ENCODE results near the gene LHFPL2. TPM values are rescaled to one million over a fixed set of nuclear protein-coding genes. Genes with fewer than 3 reads are reported as not detected.
A peak's percentile ranks its signal among the peaks of the same experiment; 100 is the strongest.
"Not testable (repeated sequence)": the region's sequence is repeated elsewhere in the genome, so short reads cannot be mapped to it uniquely, and the experiment has no call there.

Gene LHFPL2
- total RNA-seq, 1 donor from 2014 or later, result 40.0 TPM

GRCh38 chr5:78621291-78621738 lies 27.3 kb downstream of the LHFPL2 start:
- no peak for DNase-seq (ENCODE audit: low read depth, low spot score)

DNA sequence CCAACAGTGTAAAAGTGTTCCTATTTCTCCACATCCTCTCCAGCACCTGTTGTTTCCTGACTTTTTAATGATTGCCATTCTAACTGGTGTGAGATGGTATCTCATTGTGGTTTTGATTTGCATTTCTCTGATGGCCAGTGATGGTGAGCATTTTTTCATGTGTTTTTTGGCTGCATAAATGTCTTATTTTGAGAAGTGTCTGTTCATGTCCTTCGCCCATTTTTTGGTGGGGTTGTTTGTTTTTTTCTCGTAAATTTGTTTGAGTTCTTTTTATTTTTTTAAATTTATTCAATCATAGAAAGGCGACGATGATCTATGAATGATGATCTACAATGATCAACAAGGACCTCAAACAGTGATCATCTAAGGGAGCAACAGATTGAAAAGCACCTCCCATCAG lies 28.5 kb downstream of the LHFPL2 start:
- not testable (repeated sequence) for DNase-seq (ENCODE audit: low read depth, low spot score)

DNA sequence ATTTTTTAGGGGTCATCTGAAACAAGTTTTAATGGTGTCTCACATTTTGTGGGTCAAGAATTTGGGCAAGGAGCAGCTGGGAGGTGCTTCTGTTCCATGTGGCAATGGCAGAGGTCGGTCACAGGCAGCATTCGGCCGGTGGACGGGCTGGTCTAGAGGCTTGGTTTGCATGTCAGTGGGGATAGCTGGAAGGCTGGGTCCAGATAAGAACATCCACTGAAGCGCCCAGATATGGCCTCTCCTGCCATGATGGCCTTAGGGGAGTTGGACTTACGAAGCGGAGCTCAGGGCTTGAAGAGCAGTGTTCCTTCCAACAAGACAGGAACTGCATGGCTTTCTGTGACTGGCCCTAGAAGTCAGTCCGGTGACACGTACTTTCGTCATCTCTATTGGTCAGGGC lies 30.3 kb downstream of the LHFPL2 start:
- DNase-seq (ENCODE audit: low read depth, low spot score), result no peak

DNA sequence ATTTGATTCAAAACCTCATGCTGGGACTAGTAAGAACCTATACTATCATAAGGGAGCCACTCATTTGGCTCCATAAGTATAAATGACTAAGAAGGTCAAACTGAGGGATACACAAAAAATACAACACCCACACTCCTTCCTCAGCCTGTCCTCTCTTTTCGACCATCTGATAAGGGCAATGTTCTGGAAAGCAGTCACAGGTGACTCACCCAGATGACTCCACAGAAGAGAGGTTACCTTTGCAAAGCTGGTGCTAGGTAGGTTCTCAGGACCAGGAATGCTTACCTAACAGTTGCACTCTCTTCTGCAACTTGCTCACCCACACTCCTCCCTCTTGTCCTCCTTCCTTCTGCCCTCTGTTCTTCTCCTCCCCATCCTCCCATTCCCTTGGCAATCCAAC lies 32.9 kb downstream of the LHFPL2 start:
- no peak for DNase-seq (ENCODE audit: low read depth, low spot score)

GRCh38 chr5:78614816-78615215 lies 33.8 kb downstream of the LHFPL2 start:
- no peak for DNase-seq (ENCODE audit: low read depth, low spot score)

DNA sequence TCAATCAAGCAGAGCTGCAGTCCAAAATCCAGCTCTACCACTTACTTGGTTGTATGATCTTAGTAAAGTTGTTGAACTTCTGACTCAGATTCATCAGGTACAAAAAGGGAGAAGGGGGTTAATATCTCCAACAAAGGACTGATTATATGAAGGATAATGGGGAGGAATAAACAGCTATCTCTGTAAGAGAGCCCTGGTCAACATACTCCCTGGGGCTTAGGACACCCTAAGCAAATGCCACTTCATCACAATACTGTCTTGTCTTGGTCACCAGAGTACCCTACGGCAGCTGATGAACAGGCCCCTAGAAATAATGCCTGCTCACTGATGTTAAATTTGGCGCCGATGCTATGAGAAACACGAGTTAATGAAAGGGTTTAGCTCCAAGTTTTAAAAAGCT lies 34.8 kb downstream of the LHFPL2 start:
- DNase-seq (ENCODE audit: low read depth, low spot score), result no peak

- DNase-seq (ENCODE audit: low read depth, low spot score), result no peak
Measured at GRCh38 chr5:78613151-78613533, 35.4 kb downstream of the LHFPL2 start.

DNA sequence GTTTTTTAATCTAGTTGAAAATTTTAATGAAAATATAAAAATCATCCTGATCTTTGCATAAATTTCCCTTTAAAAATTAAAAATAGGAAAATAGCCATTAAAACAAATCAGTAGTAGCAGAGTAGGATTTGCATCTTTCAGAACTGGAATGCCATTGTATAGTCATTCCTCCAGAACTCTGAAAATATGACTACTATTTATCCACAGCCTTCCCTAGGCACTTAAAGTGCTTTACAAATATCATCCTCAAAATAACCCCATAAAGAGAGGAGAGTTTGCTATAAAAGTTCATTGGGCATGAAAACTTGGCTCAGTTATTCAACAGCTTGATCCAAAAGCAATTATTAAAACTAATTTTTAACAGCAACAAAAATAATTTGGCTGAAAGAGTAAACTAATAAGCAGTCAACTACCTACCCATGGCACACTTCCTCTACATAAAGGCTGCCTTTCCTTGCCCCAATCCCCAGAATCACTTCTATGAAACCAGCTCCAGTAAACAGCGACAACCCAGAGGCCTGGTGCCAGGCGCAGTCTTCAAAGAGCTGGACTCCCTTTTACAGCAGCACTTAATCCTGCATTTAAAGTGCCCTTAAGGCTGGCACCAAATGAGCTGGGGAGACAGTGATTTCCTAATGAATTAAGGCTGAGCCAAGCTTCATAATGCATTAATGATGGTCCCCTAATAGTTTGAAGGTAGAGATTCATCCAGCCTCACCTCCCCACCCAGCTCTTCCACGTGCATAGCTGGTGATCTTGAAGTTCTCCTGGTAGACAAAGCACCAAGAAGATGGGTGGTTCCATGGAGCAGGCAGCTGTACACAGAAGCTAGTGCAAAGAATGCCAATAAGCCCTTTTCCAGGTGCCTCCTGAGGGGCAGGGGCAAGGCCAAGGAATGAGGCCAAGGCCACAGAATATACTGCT lies 36.1 kb downstream of the LHFPL2 start:
- DNase-seq (ENCODE audit: low read depth, low spot score), result no peak

DNA sequence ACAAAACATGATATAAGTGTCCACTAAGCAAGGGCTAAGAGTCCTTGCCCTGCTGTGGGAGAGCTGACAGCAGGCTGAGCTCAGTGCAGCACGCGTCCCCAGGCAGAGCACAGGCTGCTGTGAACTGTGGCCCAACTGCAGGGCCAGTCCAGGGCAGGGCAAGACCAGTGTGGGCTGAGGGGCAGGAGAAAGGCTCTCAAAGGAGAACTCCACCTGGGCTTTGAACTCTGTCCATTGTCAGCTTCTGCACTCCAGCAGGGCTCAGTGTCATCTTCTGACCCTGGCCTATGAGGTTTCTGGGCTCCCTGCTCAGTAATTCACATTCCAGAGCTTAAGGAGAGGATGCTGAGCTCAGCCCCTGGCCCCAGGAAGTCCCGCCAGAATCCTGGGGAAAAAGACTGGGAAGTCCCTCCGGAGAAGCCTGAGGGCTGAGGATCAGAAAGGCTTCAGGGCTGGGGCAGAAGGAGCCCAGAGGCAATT lies 37.4 kb downstream of the LHFPL2 start:
- no peak for DNase-seq (ENCODE audit: low read depth, low spot score)

DNA sequence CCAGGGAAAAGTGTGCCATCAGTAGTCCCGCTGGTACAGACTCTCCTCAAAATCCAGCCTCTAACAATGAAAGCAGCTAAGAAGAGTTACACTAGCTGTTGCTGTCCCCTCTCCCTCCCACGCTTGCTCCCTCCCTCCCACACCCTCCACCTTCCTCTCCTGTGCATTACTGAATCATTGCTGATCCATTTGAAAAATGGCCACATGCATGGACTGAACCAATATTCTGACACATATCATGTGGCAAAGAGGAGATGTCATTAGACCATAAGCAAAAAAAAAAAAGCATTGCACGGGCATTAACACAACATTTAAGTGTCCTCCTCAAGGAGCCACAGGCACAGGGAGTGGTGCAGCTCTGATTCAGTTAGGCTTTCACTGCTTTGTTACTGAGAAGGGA lies 37.9 kb downstream of the LHFPL2 start:
- no peak for DNase-seq (ENCODE audit: low read depth, low spot score)

- no peak for DNase-seq (ENCODE audit: low read depth, low spot score)
Measured at GRCh38 chr5:78610163-78610583, 38.4 kb downstream of the LHFPL2 start.

DNA sequence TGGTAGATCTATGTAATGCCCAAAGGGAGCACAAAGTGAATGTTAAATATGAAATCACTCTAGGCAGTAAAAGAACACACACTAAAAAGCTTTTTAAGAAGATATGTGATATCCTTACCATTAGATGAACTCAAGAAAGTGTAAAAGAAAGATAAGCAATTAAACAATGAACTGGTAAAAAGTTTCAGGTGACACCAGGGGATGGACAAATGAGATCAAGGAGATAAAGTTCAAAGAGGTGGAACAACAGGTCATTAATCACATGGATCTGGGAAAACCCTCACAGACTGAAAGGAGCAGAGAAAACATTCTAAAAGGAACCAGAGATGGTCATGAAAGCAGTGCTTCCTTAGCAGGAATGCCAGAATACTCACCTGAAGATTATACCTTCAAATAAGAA lies 40.7 kb downstream of the LHFPL2 start:
- DNase-seq (ENCODE audit: low read depth, low spot score), result no peak

- no peak for DNase-seq (ENCODE audit: low read depth, low spot score)
Measured at GRCh38 chr5:78606241-78606640, 42.3 kb downstream of the LHFPL2 start.

DNA sequence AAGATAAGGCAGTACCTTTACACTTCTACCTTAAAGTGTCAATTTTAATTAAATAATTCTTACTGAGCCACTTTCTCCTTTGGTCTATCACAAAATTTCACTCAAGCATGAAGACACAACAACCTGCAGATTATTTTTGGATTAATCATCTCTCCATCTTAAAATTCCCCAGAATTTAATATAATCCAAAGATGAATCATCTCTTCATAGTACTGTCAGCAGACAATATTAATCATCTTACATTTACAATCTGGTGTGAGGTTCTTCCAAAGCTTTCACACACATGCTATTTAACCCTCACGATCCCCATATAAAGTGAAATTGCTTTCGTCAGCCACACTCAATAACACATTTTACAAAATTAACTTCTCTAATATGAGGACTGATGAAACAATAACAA lies 43.0 kb downstream of the LHFPL2 start:
- no peak for DNase-seq (ENCODE audit: low read depth, low spot score)

- no peak for DNase-seq (ENCODE audit: low read depth, low spot score)
Measured at GRCh38 chr5:78604689-78605285, 43.8 kb downstream of the LHFPL2 start.

DNA sequence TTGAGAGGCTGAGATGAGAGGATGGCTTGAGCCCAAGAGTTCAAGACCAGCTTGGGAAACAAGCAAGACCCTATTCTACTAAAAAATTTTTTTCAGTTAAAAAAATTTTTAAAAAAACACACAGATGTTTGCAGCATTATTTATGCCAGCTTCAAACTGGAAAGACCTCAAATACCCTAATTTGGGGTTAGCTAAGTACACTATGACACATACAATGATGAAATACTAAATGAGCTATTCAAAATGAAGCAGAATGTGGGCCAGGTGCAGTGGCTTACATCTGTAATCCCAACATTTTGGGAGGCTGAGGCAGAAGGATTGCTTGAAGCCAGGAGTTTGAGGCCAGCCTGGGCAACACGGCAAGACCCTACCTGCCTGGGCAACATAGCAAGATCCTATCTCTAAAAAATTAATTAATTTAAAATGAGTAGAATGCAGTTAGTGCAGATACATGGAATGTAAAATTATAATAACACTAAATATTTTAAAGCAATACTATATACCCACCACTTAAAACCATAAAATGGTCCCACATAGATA lies 44.9 kb downstream of the LHFPL2 start:
- DNase-seq (ENCODE audit: low read depth, low spot score), result no peak

DNA sequence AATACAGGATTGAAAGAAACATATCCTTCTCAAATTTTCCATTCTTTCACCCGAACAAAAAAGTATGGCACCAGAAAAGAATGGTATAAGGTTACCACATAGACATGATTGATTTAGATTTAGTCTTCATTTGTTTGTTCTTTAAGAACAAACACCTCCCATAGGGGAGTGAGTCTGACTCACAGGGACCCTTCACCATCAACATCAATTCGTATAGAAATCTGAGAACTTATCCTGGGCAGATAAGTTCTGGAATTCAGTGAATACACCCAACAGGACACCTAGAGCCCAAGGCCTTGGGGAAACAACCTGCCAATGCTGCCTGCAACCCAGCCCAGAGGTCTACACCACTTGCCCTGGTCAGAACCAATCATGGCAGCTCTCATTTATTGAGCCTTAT lies 46.2 kb downstream of the LHFPL2 start:
- no peak for DNase-seq (ENCODE audit: low read depth, low spot score)

GRCh38 chr5:78601559-78602314 lies 46.8 kb downstream of the LHFPL2 start:
- DNase-seq (ENCODE audit: low read depth, low spot score), result no peak

GRCh38 chr5:78600687-78601414 lies 47.7 kb downstream of the LHFPL2 start:
- no peak for DNase-seq (ENCODE audit: low read depth, low spot score)

GRCh38 chr5:78598973-78599372 lies 49.6 kb downstream of the LHFPL2 start:
- DNase-seq (ENCODE audit: low read depth, low spot score), result no peak

- peak; percentile 66 for DNase-seq (ENCODE audit: low read depth, low spot score)
Measured at GRCh38 chr5:78597974-78598371, 50.6 kb downstream of the LHFPL2 start.
